ENCODE data around the gene DNHD1.

DNA sequence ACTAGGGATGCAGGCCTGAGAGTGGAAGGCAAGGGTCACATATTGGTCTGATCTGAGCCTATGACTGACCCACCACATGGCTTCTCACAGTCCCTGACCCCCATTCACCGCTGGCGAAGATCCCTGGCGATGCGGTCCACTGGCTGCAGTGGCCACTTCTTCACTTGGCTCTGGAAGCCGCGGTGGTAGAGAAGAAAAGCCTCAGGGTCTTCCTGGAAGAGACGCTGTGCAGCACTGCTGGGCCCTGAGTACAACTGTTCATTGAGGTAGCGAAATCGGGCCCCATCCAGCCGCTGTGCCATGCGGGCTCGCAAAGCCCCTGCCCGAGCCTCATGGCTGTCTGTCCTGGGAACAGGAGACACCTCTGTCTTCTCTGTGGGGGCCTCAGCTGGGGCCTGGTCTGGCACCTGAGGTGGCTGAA, 104.0 kb downstream of the DNHD1 start:
- TF ChIP-seq GATA2 (IDR thresholded peaks at IDR 0.05; ENCODE audit: low read depth, low read length) = no peak
- no peak for TF ChIP-seq GATA3 (IDR thresholded peaks at IDR 0.05; ENCODE audit: low read depth, low read length)
